CD14-positive monocyte (primary cell): ENCODE measurements around the gene STX4. TPM values are rescaled to one million over a fixed set of nuclear protein-coding genes. Genes with fewer than 3 reads are reported as not detected.
A peak's percentile ranks its signal among the peaks of the same experiment; 100 is the strongest.

ENCODE experiments used
- DNase-seq, 3 donors: peaks; one replicate each; pipeline ENCODE4 v3.0.0-alpha.2; 2011 to 2022
- H2AFZ ChIP-seq: 2 replicates; pipeline ENCODE4 v1.6.0; 2012; ENCODE audit warnings: mild to moderate bottlenecking, low read depth, low read length, inconsistent platforms; ENCODE audit not compliant: insufficient read depth, poor library complexity, severe bottlenecking
- H3K27ac ChIP-seq, 2 donors: 1 replicate in 1 of 2; 2 replicates in 1 of 2; pipeline ENCODE4 v1.5.1; 2012 to 2013; ENCODE audit warnings: low read length in 2 of 2, control low read depth in 1 of 2, inconsistent platforms in 1 of 2, low read depth in 1 of 2, mild to moderate bottlenecking in 1 of 2
- H3K27me3 ChIP-seq, 2 donors: one replicate each; pipeline versions ENCODE4 v1.6.0 to v1.6.1; 2011 to 2013; ENCODE audit warnings: low read length in 2 of 2; ENCODE audit not compliant: control insufficient read depth in 2 of 2, insufficient read depth in 2 of 2
- H3K36me3 ChIP-seq, 2 donors: replicated peaks in 1 of 2; 1 replicate in 1 of 2; 2 replicates in 1 of 2; pipeline versions ENCODE4 v1.5.1 to v1.6.1; 2012 to 2013; ENCODE audit warnings: low read length in 2 of 2, control low read depth in 1 of 2, inconsistent platforms in 1 of 2, mild to moderate bottlenecking in 1 of 2; ENCODE audit not compliant: insufficient read depth in 2 of 2, control insufficient read depth in 1 of 2
- H3K4me1 ChIP-seq, 2 donors: 1 replicate in 1 of 2; 2 replicates in 1 of 2; pipeline versions ENCODE4 v1.5.1 to v1.6.1; 2012 to 2013; ENCODE audit warnings: low read length in 2 of 2, control low read depth in 1 of 2, inconsistent platforms in 1 of 2, mild to moderate bottlenecking in 1 of 2, moderate library complexity in 1 of 2; ENCODE audit not compliant: insufficient read depth in 2 of 2, control insufficient read depth in 1 of 2
- H3K4me2 ChIP-seq: replicated peaks from 2 replicates; pipeline ENCODE3; 2012; ENCODE audit warnings: low read length, moderate library complexity, mild to moderate bottlenecking; ENCODE audit not compliant: poor library complexity, severe bottlenecking; ENCODE audit errors: extremely low read depth
- H3K4me3 ChIP-seq, 3 experiments: fragments of 200-600 bp in 1 of 3; sonication (generic) in 1 of 3; replicated peaks in 1 of 3; 1 replicate in 2 of 3; 2 replicates in 1 of 3; pipeline ENCODE4 v1.5.1; 2011 to 2013; ENCODE audit warnings: low read length in 3 of 3, mild to moderate bottlenecking in 3 of 3, control low read depth in 2 of 3, low read depth in 2 of 3, inconsistent platforms in 1 of 3, moderate library complexity in 1 of 3
- H3K79me2 ChIP-seq: 2 replicates; pipeline ENCODE4 v1.6.0; 2012; ENCODE audit warnings: mild to moderate bottlenecking, control low read depth, inconsistent platforms, low read length, moderate library complexity; ENCODE audit not compliant: insufficient read depth
- H3K9ac ChIP-seq: 2 replicates; pipeline ENCODE4 v1.6.0; 2017; ENCODE audit warnings: low read length, mild to moderate bottlenecking; ENCODE audit not compliant: insufficient read depth, poor library complexity, severe bottlenecking
- H3K9me3 ChIP-seq, 2 donors: replicated peaks in 1 of 2; 1 replicate in 1 of 2; 2 replicates in 1 of 2; pipeline versions ENCODE4 v1.5.1 to v1.6.1; 2012 to 2013; ENCODE audit warnings: low read length in 2 of 2, control low read depth in 1 of 2; ENCODE audit not compliant: control insufficient read depth in 1 of 2, insufficient read depth in 1 of 2
- H4K20me1 ChIP-seq: 2 replicates; pipeline ENCODE4 v1.6.0; 2012; ENCODE audit warnings: mild to moderate bottlenecking, low read length, control low read depth, moderate library complexity; ENCODE audit not compliant: insufficient read depth
- H3K27ac Mint-ChIP-seq, 7 donors: one replicate each; pipeline ENCODE4 v1.8.0; 2020; ENCODE audit warnings: mild to moderate bottlenecking in 7 of 7, mixed read lengths in 7 of 7, moderate library complexity in 6 of 7, inconsistent platforms in 2 of 7
- H3K27me3 Mint-ChIP-seq, 3 donors: one replicate each; pipeline ENCODE4 v1.8.0; 2021 to 2022; ENCODE audit warnings: low read depth in 3 of 3, mild to moderate bottlenecking in 3 of 3, mixed read lengths in 3 of 3, moderate library complexity in 3 of 3, inconsistent platforms in 1 of 3
- H3K36me3 Mint-ChIP-seq, 2 donors: one replicate each; pipeline ENCODE4 v1.8.0; 2020; ENCODE audit warnings: mixed read lengths in 2 of 2, inconsistent platforms in 1 of 2, mild to moderate bottlenecking in 1 of 2
- H3K4me1 Mint-ChIP-seq: one replicate; pipeline ENCODE4 v1.8.0; 2020; ENCODE audit warnings: mild to moderate bottlenecking, mixed read lengths
- H3K4me3 Mint-ChIP-seq, 2 donors: one replicate each; pipeline ENCODE4 v1.8.0; 2020; ENCODE audit warnings: mild to moderate bottlenecking in 2 of 2, mixed read lengths in 2 of 2, moderate library complexity in 1 of 2
- H3K9me3 Mint-ChIP-seq, 7 donors: one replicate each; pipeline ENCODE4 v1.8.0; 2020 to 2022; ENCODE audit warnings: mixed read lengths in 7 of 7, mild to moderate bottlenecking in 6 of 7, moderate library complexity in 6 of 7, inconsistent platforms in 2 of 7
- CTCF ChIP-seq: fragments of 200-600 bp; IDR thresholded peaks from one replicate; pipeline ENCODE4 v1.8.0; 2022; ENCODE audit warnings: antibody characterized with exemption, mild to moderate bottlenecking
- WGBS: methylation state at CpG from one replicate; pipeline ENCODE4 v1.1.5; 2013; ENCODE audit warnings: missing lambda C conversion rate; ENCODE audit not compliant: insufficient coverage; 5-methylcytosine and 5-hydroxymethylcytosine counted together
- intact Hi-C, 2 donors: fragments of 100-400 bp; cut with micrococcal nuclease; formaldehyde crosslinking; loops; one replicate each; pipeline versions ENCODE4 v1.15.0 to v1.15.1; 2023
- polyA plus RNA-seq, 3 donors: library from polyadenylated mRNA; depleted of rRNA in 1 of 3; unstranded in 2 of 3; stranded (reverse) in 1 of 3; fragments of 300-500 nt in 2 of 3; fragments of >200 nt in 1 of 3; fragmentation: Illumina TruSeq in 2 of 3; gene quantifications; 1 replicate in 2 of 3; 2 replicates in 1 of 3; pipeline ENCODE4 v1.2.3, GENCODE V29; 2012 to 2021

The STX4 gene
- polyA plus RNA-seq, 3 donors = 18.6 to 186 (median 21.8) TPM

- H3K4me2 ChIP-seq = no peak overlapping the region
- H3K4me1 Mint-ChIP-seq = peaks cover 6% of the 10 kb centered on the region
Measured at GRCh38 chr16:31008551-31008950, 24.8 kb upstream of the STX4 start.

GRCh38 chr16:31009120-31009519 is 24.2 kb upstream of the STX4 start:
- Histone ChIP-seq H3K36me3 (no peaks in the 10 kb centered on the region), H3K4me3 (no peak overlapping the region), H4K20me1 (no peaks in the 10 kb centered on the region), H3K4me1 (no peaks in the 10 kb centered on the region), H3K27ac (no peak overlapping the region), H2AFZ (no peak overlapping the region), H3K9me3 (peaks cover 0 to 8% of the 10 kb centered on the region in 2 donors), H3K27me3 (peaks cover 10 to 35% of the 10 kb centered on the region in 2 donors), H3K79me2 (no peaks in the 10 kb centered on the region), H3K9ac (no peak overlapping the region), H3K4me2 (no peak overlapping the region)
- Mint-ChIP-seq H3K27me3 (peaks cover 42 to 63% (median 56%) of the 10 kb centered on the region in 3 donors), H3K36me3 (peaks cover 0 to 10% of the 10 kb centered on the region in 2 donors), H3K27ac (no peak overlapping the region), H3K4me3 (peak overlapping the region in 1 of 2 donors; percentile 23), H3K4me1 (peaks cover 6% of the 10 kb centered on the region), H3K9me3 (peaks cover 10 to 23% (median 17%) of the 10 kb centered on the region in 7 donors)
- no peak for TF ChIP-seq CTCF
- WGBS = 82% methylated on average over 7 of the region's 7 CpGs
- intact Hi-C loops = no loop called here
- DNase-seq = no peak

More at GRCh38 chr16:31008551-31008950, 24.8 kb upstream of the STX4 start:
- Histone ChIP-seq H3K27me3 (peaks cover 10 to 35% of the 10 kb centered on the region in 2 donors), H2AFZ (no peak overlapping the region), H4K20me1 (no peaks in the 10 kb centered on the region), H3K4me1 (no peaks in the 10 kb centered on the region), H3K9ac (no peak overlapping the region), H3K9me3 (peaks cover 0 to 6% of the 10 kb centered on the region in 2 donors), H3K27ac (no peak overlapping the region), H3K4me3 (no peak overlapping the region), H3K36me3 (no peaks in the 10 kb centered on the region), H3K79me2 (no peaks in the 10 kb centered on the region)
- intact Hi-C loops = no loop called here
- H3K27ac Mint-ChIP-seq = no peak overlapping the region
- H3K27me3 Mint-ChIP-seq = peaks cover 42 to 62% (median 54%) of the 10 kb centered on the region in 3 donors
- peaks cover 8 to 20% (median 15%) of the 10 kb centered on the region in 7 donors for H3K9me3 Mint-ChIP-seq
- H3K36me3 Mint-ChIP-seq = peaks cover 0 to 10% of the 10 kb centered on the region in 2 donors
- 100% methylated on average over 2 of the region's 5 CpGs for WGBS
- DNase-seq = no peak
- H3K4me3 Mint-ChIP-seq = no peak overlapping the region
- TF ChIP-seq CTCF = no peak
